ENCODE data around the gene NUBP2. TPM values are rescaled to one million over a fixed set of nuclear protein-coding genes. Genes with fewer than 3 reads are reported as not detected.

Gene NUBP2
- total RNA-seq, 1 experiment from 2014 or later, result 95.1 TPM

DNA sequence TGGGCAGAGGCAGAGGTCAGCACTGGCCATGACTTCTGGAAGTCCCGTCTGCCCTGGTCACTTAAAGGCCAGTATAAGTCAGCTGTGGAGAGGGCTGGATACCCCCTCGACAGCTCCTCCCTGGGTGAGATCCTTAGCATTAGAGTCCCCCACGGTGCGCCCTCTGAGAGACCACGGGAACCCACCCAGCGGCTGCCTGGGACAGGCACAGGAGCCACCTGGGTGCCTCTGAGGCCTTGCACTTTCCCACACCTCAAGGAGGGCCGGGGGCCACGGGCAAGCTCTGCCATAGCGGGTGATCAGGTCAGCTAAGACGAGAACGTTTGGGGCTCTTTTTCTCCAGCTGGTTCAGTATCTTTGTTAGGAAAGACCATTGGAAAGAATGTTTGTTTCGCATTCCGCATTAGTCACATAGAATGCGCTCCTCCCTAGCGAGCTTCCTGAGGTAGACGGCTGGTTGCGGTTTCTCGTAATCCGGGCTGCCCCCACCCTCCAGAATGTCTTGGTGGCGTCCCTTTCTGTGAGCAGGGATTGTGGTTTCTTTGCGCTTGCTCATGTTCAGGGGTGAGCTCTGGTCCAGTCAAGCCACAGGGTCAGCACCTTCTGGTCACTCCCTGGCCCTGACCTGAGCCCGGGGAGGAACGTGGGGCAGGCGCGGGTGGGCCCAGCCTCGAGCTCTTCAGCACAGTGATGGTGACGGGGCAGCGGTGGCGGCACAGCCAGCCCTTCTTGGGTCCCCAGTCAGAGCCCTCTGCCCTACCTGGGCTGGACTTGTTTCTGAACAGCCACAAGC, 36.7 kb upstream of the NUBP2 start:
- TF ChIP-seq EZH2 (IDR thresholded peaks at IDR 0.05; ENCODE audit: low read length, unreplicated experiment) (no peak), EZH2phosphoT487 (IDR thresholded peaks at IDR 0.05; ENCODE audit: borderline replicate concordance, low read length) (no peak)
- TF ChIP-seq, protein P1, sequence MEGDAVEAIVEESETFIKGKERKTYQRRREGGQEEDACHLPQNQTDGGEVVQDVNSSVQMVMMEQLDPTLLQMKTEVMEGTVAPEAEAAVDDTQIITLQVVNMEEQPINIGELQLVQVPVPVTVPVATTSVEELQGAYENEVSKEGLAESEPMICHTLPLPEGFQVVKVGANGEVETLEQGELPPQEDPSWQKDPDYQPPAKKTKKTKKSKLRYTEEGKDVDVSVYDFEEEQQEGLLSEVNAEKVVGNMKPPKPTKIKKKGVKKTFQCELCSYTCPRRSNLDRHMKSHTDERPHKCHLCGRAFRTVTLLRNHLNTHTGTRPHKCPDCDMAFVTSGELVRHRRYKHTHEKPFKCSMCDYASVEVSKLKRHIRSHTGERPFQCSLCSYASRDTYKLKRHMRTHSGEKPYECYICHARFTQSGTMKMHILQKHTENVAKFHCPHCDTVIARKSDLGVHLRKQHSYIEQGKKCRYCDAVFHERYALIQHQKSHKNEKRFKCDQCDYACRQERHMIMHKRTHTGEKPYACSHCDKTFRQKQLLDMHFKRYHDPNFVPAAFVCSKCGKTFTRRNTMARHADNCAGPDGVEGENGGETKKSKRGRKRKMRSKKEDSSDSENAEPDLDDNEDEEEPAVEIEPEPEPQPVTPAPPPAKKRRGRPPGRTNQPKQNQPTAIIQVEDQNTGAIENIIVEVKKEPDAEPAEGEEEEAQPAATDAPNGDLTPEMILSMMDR (conservative IDR thresholded peaks at IDR 0.05; ENCODE audit: low read depth, low read length), result no peak
- intact Hi-C loops (cut with micrococcal nuclease), result no loop called here
- Histone ChIP-seq H3K36me3 (ENCODE audit: low read depth, low read length) (no peaks in the 10 kb centered on the region), H3K4me2 (ENCODE audit: low read length) (no peak overlapping the region), H3K9me2 (replicated peaks; ENCODE audit: low read length) (no peaks in the 10 kb centered on the region), H4K20me1 (ENCODE audit: low read length) (no peaks in the 10 kb centered on the region), H3K79me2 (ENCODE audit: low read length) (no peaks in the 10 kb centered on the region), H3K4me1 (ENCODE audit: insufficient read depth, low read length) (no peaks in the 10 kb centered on the region), H3K27ac (ENCODE audit: low read length) (0 out of 2 replicates have a peak overlapping the region, but pooled peaks have one; percentile 5), H3K4me3 (ENCODE audit: low read length) (no peak overlapping the region), H2AFZ (ENCODE audit: low read length) (no peak overlapping the region), H3K9ac (ENCODE audit: low read length) (no peak overlapping the region), H3K27me3 (ENCODE audit: low read length) (no peaks in the 10 kb centered on the region), H3F3A (ENCODE audit: low read length, unreplicated experiment) (no peaks in the 10 kb centered on the region), H3K9me3 (ENCODE audit: low read length) (no peaks in the 10 kb centered on the region)
- no peak for ATAC-seq
- DNase-seq, result peak; percentile 4
- ChIA-PET POLR2A (ENCODE audit: unreplicated experiment) (interaction anchor here (0.7 kb wide), 1 partner anchor 25 kb away, joined by 3 read pairs; no protein-coding TSS in a partner anchor), CTCF (no interaction called here)
- TSS peak; percentile 20 for BruUV-seq (replicated peaks)

DNA sequence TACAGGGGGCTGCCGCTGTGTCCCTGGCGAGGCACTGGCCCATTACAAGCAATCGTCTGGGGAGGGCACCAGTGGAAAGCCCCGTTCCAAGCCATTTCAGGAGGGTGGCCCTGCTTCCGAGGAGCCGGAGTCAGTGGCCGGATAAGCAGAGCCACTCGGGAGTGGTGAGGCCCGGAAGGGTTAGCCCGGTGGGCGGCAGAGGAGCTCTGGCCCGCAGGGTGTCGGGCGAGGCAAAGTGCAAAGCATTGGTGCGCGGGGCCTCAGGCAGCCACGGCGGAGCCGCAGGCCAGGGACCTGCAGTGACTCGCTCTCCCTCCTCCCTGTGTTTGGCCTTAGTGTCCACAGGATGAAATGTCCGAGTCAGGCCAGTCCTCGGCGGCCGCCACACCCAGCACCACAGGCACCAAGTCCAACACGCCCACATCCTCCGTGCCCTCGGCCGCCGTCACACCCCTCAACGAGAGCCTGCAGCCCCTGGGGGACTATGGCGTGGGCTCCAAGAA, 36.0 kb upstream of the NUBP2 start:
- Histone ChIP-seq H3K27me3 (ENCODE audit: low read length) (no peaks in the 10 kb centered on the region), H3K9me2 (replicated peaks; ENCODE audit: low read length) (no peaks in the 10 kb centered on the region), H2AFZ (ENCODE audit: low read length) (no peak overlapping the region), H3K27ac (ENCODE audit: low read length) (no peak overlapping the region), H3K4me1 (ENCODE audit: insufficient read depth, low read length) (no peaks in the 10 kb centered on the region), H3K9ac (ENCODE audit: low read length) (no peak overlapping the region), H3K4me2 (ENCODE audit: low read length) (no peak overlapping the region), H3K79me2 (ENCODE audit: low read length) (no peaks in the 10 kb centered on the region), H3F3A (ENCODE audit: low read length, unreplicated experiment) (no peaks in the 10 kb centered on the region), H3K4me3 (ENCODE audit: low read length) (no peak overlapping the region), H4K20me1 (ENCODE audit: low read length) (no peaks in the 10 kb centered on the region), H3K36me3 (ENCODE audit: low read depth, low read length) (no peaks in the 10 kb centered on the region), H3K9me3 (ENCODE audit: low read length) (no peaks in the 10 kb centered on the region)
- ChIA-PET POLR2A (ENCODE audit: unreplicated experiment) (no interaction called here), CTCF (no interaction called here)
- TF ChIP-seq EZH2 (IDR thresholded peaks at IDR 0.05; ENCODE audit: low read length, unreplicated experiment) (no peak), EZH2phosphoT487 (IDR thresholded peaks at IDR 0.05; ENCODE audit: borderline replicate concordance, low read length) (no peak)
- TF ChIP-seq, protein P1 (conservative IDR thresholded peaks at IDR 0.05; ENCODE audit: low read depth, low read length), result no peak
- no TSS peak for BruUV-seq (replicated peaks)
- intact Hi-C loops (cut with micrococcal nuclease), result no loop called here
- ATAC-seq (no peak), DNase-seq (no peak)

DNA sequence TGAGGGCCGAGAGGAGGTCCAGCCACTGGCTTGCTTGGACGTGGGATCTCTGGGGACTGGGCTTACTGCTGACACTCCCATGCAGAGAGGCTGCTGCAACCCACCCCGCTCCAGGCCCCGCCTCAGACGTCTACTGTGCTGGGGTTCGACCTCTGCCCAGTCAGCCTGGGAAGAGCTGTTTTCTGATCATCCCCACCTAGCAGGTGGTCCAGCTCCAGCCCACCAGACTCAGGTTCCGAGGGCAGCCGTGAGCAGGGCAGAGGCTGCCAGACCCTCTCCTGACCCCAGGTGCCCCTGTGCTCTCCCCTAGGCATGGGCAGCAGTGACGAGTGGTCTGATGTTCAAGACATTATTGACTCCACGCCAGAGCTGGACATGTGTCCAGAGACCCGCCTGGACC, 34.8 kb upstream of the NUBP2 start:
- H3K36me3 ChIP-seq (ENCODE audit: low read depth, low read length), result no peaks in the 10 kb centered on the region
- ChIA-PET CTCF (no interaction called here), POLR2A (ENCODE audit: unreplicated experiment) (no interaction called here)
- H3K9ac ChIP-seq (ENCODE audit: low read length), result no peak overlapping the region
- H3K4me1 ChIP-seq (ENCODE audit: insufficient read depth, low read length), result no peaks in the 10 kb centered on the region
- H3K27ac ChIP-seq (ENCODE audit: low read length), result no peak overlapping the region
- ATAC-seq (no peak), DNase-seq (no peak)
- TF ChIP-seq EZH2 (IDR thresholded peaks at IDR 0.05; ENCODE audit: low read length, unreplicated experiment), result no peak
- no peak for TF ChIP-seq EZH2phosphoT487 (IDR thresholded peaks at IDR 0.05; ENCODE audit: borderline replicate concordance, low read length)
- TF ChIP-seq, protein P1 (conservative IDR thresholded peaks at IDR 0.05; ENCODE audit: low read depth, low read length), result no peak
- H3K4me3 ChIP-seq (ENCODE audit: low read length), result no peak overlapping the region
- H3K9me3 ChIP-seq (ENCODE audit: low read length), result no peaks in the 10 kb centered on the region
- no TSS peak for BruUV-seq (replicated peaks)
- no peaks in the 10 kb centered on the region for H3K9me2 ChIP-seq (replicated peaks; ENCODE audit: low read length)
- H2AFZ ChIP-seq (ENCODE audit: low read length), result no peak overlapping the region
- intact Hi-C loops (cut with micrococcal nuclease), result no loop called here
- H3F3A ChIP-seq (ENCODE audit: low read length, unreplicated experiment), result no peaks in the 10 kb centered on the region
- no peak overlapping the region for H3K4me2 ChIP-seq (ENCODE audit: low read length)
- H3K79me2 ChIP-seq (ENCODE audit: low read length), result no peaks in the 10 kb centered on the region
- no peaks in the 10 kb centered on the region for H4K20me1 ChIP-seq (ENCODE audit: low read length)
- H3K27me3 ChIP-seq (ENCODE audit: low read length), result no peaks in the 10 kb centered on the region

All from PC-3 (cell line).